Astrocyte (in vitro differentiated cells and primary cell): ENCODE data around the gene PHF21B. TPM values are rescaled to one million over a fixed set of nuclear protein-coding genes. Genes with fewer than 3 reads are reported as not detected.

Source experiments
- DNase-seq: peaks from one replicate; pipeline ENCODE4 v3.0.0-alpha.2; 2010; ENCODE audit warnings: low read depth
- FAIRE-seq: peaks from 2 replicates; lab custom pipeline; 2011; peaks lifted over from hg19 to GRCh38; lab: Jason Lieb, UNC
- H2AFZ ChIP-seq: 2 replicates; pipeline ENCODE4 v1.6.0; 2012; ENCODE audit warnings: low read depth, low read length, inconsistent platforms
- H3K27ac ChIP-seq: 2 replicates; pipeline ENCODE4 v1.5.1; 2011; ENCODE audit warnings: low read depth, low read length, inconsistent platforms
- H3K27me3 ChIP-seq: 2 replicates; pipeline ENCODE4 v1.6.0; 2011; ENCODE audit warnings: low read length, inconsistent platforms; ENCODE audit not compliant: insufficient read depth
- H3K36me3 ChIP-seq: 2 replicates; pipeline ENCODE4 v1.5.1; 2011; ENCODE audit warnings: low read length, inconsistent platforms; ENCODE audit not compliant: insufficient read depth
- H3K4me1 ChIP-seq: 2 replicates; pipeline ENCODE4 v1.5.1; 2011; ENCODE audit warnings: low read length, inconsistent platforms; ENCODE audit not compliant: insufficient read depth
- H3K4me2 ChIP-seq: 2 replicates; pipeline ENCODE4 v1.6.0; 2012; ENCODE audit warnings: low read length, inconsistent platforms
- H3K4me3 ChIP-seq: 2 replicates; pipeline ENCODE4 v1.5.1; 2011; ENCODE audit warnings: low read depth, mild to moderate bottlenecking, low read length, inconsistent platforms; ENCODE audit not compliant: insufficient read depth
- H3K79me2 ChIP-seq: 2 replicates; pipeline ENCODE4 v1.6.0; 2012; ENCODE audit warnings: mild to moderate bottlenecking, low read length, inconsistent platforms; ENCODE audit not compliant: insufficient read depth
- H3K9ac ChIP-seq: 2 replicates; pipeline ENCODE4 v1.6.0; 2012; ENCODE audit warnings: mild to moderate bottlenecking, low read length, inconsistent platforms
- H3K9me3 ChIP-seq: 2 replicates; pipeline ENCODE4 v1.5.1; 2012; ENCODE audit warnings: low read depth, mild to moderate bottlenecking, low read length, inconsistent platforms; ENCODE audit not compliant: insufficient read depth
- H4K20me1 ChIP-seq: 2 replicates; pipeline ENCODE4 v1.6.0; 2012; ENCODE audit warnings: low read length, inconsistent platforms; ENCODE audit not compliant: insufficient read depth
- H3K27ac Mint-ChIP-seq: one replicate; pipeline ENCODE4 v1.8.0; 2021; ENCODE audit warnings: mild to moderate bottlenecking, mixed read lengths; ENCODE audit not compliant: unreplicated experiment
- H3K27me3 Mint-ChIP-seq: one replicate; pipeline ENCODE4 v1.8.0; 2021; ENCODE audit warnings: low read depth, mixed read lengths; ENCODE audit not compliant: unreplicated experiment
- H3K36me3 Mint-ChIP-seq: one replicate; pipeline ENCODE4 v1.8.0; 2021; ENCODE audit warnings: low read depth, mixed read lengths; ENCODE audit not compliant: unreplicated experiment
- H3K4me1 Mint-ChIP-seq: one replicate; pipeline ENCODE4 v1.8.0; 2021; ENCODE audit warnings: low read depth, mixed read lengths; ENCODE audit not compliant: unreplicated experiment
- H3K4me3 Mint-ChIP-seq: one replicate; pipeline ENCODE4 v1.8.0; 2021; ENCODE audit warnings: mild to moderate bottlenecking, moderate library complexity, mixed read lengths; ENCODE audit not compliant: unreplicated experiment
- H3K9me3 Mint-ChIP-seq: one replicate; pipeline ENCODE4 v1.8.0; 2021; ENCODE audit warnings: mild to moderate bottlenecking, mixed read lengths; ENCODE audit not compliant: unreplicated experiment
- EZH2 ChIP-seq: IDR thresholded peaks from 2 replicates; pipeline ENCODE4 v1.6.1; 2012; ENCODE audit warnings: mild to moderate bottlenecking, low read length, inconsistent platforms; ENCODE audit not compliant: insufficient read depth
- total RNA-seq: library from RNA; stranded (reverse); gene quantifications from 2 replicates; pipeline ENCODE4 v1.2.1, GENCODE V29; 2021
- TF ChIP-seq, protein P1 (sequence below): IDR thresholded peaks from 2 replicates; pipeline ENCODE4 v1.5.1; 2011; ENCODE audit warnings: low read depth, mild to moderate bottlenecking, inconsistent platforms, low read length, moderate library complexity; ENCODE audit not compliant: insufficient read depth

PHF21B gene
- total RNA-seq, 1 donor from 2014 or later = 6.3 TPM

DNA sequence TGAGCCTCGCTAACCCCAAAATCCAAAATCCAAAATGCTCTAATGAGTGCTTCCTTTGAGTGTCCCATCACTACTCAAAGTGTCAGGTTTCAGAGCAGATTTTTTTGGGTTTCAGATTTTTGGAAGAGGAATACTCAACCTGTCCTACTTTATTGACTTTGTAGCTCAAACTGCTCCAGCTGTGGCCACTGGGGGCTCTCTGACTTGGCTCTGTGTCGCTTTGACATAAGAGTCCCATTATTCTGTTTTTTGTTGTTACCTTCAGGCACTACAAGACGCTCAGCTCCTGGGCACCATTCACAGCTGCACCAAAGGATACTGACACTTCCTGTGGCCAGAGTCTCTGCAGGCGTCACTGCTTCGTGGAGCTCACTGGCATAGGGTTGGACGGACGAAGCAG, 41.1 kb downstream of the PHF21B start:
- peaks cover 3% of the 10 kb centered on the region for H3K27me3 Mint-ChIP-seq
- DNase-seq (no peak), FAIRE-seq (no peak)
- Histone ChIP-seq H3K9ac (no peak overlapping the region), H3K36me3 (no peaks in the 10 kb centered on the region), H3K4me1 (no peaks in the 10 kb centered on the region), H2AFZ (no peak overlapping the region), H3K4me2 (no peak overlapping the region), H3K9me3 (no peaks in the 10 kb centered on the region), H3K4me3 (no peak overlapping the region), H3K79me2 (no peaks in the 10 kb centered on the region), H4K20me1 (peaks cover 12% of the 10 kb centered on the region), H3K27ac (no peak overlapping the region), H3K27me3 (no peaks in the 10 kb centered on the region)
- H3K9me3 Mint-ChIP-seq = no peaks in the 10 kb centered on the region
- H3K27ac Mint-ChIP-seq = no peak overlapping the region
- peaks cover 3% of the 10 kb centered on the region for H3K36me3 Mint-ChIP-seq
- no peaks in the 10 kb centered on the region for H3K4me1 Mint-ChIP-seq
- H3K4me3 Mint-ChIP-seq = no peak overlapping the region
- TF ChIP-seq, protein P1, sequence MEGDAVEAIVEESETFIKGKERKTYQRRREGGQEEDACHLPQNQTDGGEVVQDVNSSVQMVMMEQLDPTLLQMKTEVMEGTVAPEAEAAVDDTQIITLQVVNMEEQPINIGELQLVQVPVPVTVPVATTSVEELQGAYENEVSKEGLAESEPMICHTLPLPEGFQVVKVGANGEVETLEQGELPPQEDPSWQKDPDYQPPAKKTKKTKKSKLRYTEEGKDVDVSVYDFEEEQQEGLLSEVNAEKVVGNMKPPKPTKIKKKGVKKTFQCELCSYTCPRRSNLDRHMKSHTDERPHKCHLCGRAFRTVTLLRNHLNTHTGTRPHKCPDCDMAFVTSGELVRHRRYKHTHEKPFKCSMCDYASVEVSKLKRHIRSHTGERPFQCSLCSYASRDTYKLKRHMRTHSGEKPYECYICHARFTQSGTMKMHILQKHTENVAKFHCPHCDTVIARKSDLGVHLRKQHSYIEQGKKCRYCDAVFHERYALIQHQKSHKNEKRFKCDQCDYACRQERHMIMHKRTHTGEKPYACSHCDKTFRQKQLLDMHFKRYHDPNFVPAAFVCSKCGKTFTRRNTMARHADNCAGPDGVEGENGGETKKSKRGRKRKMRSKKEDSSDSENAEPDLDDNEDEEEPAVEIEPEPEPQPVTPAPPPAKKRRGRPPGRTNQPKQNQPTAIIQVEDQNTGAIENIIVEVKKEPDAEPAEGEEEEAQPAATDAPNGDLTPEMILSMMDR = peak; percentile 13
- TF ChIP-seq EZH2 = no peak

DNA sequence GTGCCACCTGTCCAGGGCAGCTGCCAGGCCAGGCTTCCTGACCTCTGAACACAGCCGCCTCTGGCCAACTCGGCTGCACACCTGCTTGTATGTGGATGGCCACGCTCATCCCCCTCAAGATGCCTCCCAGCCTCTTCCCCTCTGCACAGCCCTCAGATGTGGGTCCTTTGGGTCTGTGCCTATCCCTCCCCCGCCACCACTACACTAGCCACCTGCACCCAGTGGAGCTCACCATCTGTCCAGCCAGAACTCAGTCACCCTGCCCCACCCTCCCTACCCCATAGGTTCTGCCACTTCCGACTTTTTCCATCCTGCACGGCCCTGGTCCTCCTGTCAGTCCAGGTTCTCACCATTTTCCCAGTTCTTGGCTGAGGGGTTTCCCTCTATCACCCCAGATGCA, 44.6 kb downstream of the PHF21B start:
- Histone ChIP-seq H3K4me3 (no peak overlapping the region), H3K27me3 (no peaks in the 10 kb centered on the region)

DNA sequence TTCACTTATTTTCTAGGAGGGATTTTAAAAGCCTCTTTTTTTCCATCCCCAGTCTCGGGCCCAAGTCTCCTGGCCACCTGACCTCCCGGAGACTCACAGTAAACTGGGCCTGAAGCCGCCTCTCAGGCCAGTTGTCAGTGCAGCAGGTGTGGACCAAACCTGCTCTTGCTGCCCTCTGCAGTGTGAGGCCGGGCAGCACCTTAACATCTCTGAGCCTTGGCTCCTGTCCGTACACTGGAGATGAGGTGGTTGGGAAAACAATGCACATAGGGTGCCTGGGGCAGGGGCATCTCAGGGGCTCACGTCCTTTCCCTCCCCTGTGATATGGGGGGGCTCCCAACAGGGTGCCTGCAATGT, 45.1 kb downstream of the PHF21B start:
- H3K27me3 ChIP-seq = no peaks in the 10 kb centered on the region
- no peaks in the 10 kb centered on the region for H3K4me1 ChIP-seq
- H4K20me1 ChIP-seq = peaks cover 4% of the 10 kb centered on the region
- Mint-ChIP-seq H3K9me3 (no peaks in the 10 kb centered on the region), H3K27ac (no peak overlapping the region), H3K4me1 (no peaks in the 10 kb centered on the region), H3K27me3 (no peaks in the 10 kb centered on the region), H3K4me3 (no peak overlapping the region), H3K36me3 (peaks cover 2% of the 10 kb centered on the region)
- no peak overlapping the region for H3K9ac ChIP-seq
- DNase-seq (no peak), FAIRE-seq (no peak)
- TF ChIP-seq, protein P1 = no peak
- no peak for TF ChIP-seq EZH2
- no peaks in the 10 kb centered on the region for H3K9me3 ChIP-seq
- no peak overlapping the region for H3K4me3 ChIP-seq
- H3K79me2 ChIP-seq = no peaks in the 10 kb centered on the region
- no peak overlapping the region for H2AFZ ChIP-seq
- no peak overlapping the region for H3K27ac ChIP-seq
- H3K4me2 ChIP-seq = no peak overlapping the region
- H3K36me3 ChIP-seq = no peaks in the 10 kb centered on the region

More for the DNA sequence above, 44.6 kb downstream of the PHF21B start:
- Histone ChIP-seq H3K36me3 (no peaks in the 10 kb centered on the region), H4K20me1 (peaks cover 5% of the 10 kb centered on the region), H3K27ac (no peak overlapping the region), H2AFZ (no peak overlapping the region), H3K9me3 (no peaks in the 10 kb centered on the region), H3K4me1 (no peaks in the 10 kb centered on the region), H3K79me2 (no peaks in the 10 kb centered on the region), H3K9ac (no peak overlapping the region), H3K4me2 (no peak overlapping the region)
- Mint-ChIP-seq H3K4me3 (no peak overlapping the region), H3K27ac (no peak overlapping the region), H3K36me3 (peaks cover 2% of the 10 kb centered on the region), H3K9me3 (no peaks in the 10 kb centered on the region), H3K4me1 (no peaks in the 10 kb centered on the region), H3K27me3 (no peaks in the 10 kb centered on the region)
- FAIRE-seq (no peak), DNase-seq (no peak)
- TF ChIP-seq, protein P1 = no peak
- no peak for TF ChIP-seq EZH2
